Measurements from ENCODE around the gene EPHA4.

DNA sequence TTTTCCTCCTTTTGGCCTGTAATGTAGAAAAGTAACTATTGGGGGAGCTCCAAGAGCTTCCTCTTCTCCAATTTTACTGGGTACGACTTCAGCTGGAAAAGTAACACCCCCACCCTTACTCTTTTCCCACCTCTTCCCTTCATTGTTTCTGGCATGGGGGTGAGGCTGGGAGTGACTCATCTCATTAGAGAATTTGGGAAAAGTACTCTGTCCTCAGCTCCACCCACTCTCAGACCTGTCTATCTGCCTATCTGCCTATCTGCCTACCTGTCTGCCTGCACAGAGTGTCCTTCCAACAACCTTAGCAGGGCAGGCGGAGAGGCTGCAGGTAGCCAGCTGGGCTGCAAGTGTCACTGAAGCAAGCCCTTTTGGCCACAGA, 93.6 kb downstream of the EPHA4 start:
- TF ChIP-seq, protein P1, sequence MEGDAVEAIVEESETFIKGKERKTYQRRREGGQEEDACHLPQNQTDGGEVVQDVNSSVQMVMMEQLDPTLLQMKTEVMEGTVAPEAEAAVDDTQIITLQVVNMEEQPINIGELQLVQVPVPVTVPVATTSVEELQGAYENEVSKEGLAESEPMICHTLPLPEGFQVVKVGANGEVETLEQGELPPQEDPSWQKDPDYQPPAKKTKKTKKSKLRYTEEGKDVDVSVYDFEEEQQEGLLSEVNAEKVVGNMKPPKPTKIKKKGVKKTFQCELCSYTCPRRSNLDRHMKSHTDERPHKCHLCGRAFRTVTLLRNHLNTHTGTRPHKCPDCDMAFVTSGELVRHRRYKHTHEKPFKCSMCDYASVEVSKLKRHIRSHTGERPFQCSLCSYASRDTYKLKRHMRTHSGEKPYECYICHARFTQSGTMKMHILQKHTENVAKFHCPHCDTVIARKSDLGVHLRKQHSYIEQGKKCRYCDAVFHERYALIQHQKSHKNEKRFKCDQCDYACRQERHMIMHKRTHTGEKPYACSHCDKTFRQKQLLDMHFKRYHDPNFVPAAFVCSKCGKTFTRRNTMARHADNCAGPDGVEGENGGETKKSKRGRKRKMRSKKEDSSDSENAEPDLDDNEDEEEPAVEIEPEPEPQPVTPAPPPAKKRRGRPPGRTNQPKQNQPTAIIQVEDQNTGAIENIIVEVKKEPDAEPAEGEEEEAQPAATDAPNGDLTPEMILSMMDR (optimal IDR thresholded peaks at IDR 0.05 in 1 of 3, IDR thresholded peaks at IDR 0.05 in 1 of 3, conservative IDR thresholded peaks at IDR 0.05 in 1 of 3; ENCODE audit: extremely low read depth in 1 of 3, insufficient read depth in 2 of 3, low read length in 3 of 3) = no peak
- no peak for TF ChIP-seq EZH2 (IDR thresholded peaks at IDR 0.05; ENCODE audit: low read length)

Data from keratinocyte (primary cell).